Fibroblast of skin of back (primary cell): Measurements from ENCODE around the gene CSTA. TPM values are rescaled to one million over a fixed set of nuclear protein-coding genes. Genes with fewer than 3 reads are reported as not detected.

Source experiments
- DNase-seq: peaks from one replicate; pipeline ENCODE4 v3.0.0-alpha.2; 2013
- polyA plus RNA-seq, 2 experiments: library from polyadenylated mRNA; unstranded; fragments of 120-200 nt; gene quantifications; one replicate each; pipeline ENCODE4 v1.2.1, GENCODE V29; 2013; ENCODE audit not compliant: insufficient read length in 2 of 2

Gene CSTA, protein sequence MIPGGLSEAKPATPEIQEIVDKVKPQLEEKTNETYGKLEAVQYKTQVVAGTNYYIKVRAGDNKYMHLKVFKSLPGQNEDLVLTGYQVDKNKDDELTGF
- not detected for polyA plus RNA-seq (2013, experiment 1 of 2; ENCODE audit: insufficient read length)
- polyA plus RNA-seq (2013, experiment 2 of 2; ENCODE audit: insufficient read length): 0.34 TPM

DNA sequence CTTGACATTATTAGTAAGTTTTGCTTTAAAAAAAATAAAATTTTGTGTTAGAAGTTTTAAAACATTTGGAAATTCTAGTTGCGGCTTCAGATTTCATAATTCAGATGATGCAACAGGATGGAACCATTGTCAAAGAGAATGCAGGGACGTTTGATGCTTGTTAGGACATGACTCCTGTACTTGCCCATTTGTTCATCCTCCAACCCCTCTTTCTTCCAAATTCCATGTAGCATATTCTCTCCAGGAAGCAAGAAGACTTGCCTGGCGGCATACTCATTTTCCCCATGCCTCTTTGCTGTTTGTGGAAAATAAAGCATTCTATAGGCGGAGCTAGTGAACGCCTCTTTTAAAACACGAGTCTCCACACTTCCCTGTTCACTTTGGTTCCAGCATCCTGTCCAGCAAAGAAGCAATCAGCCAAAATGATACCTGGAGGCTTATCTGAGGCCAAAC, at the start of gene CSTA:
Gene CSTA (plus strand): TSS at position 378 of the 453 bp plus-strand sequence. CDS start 45 bp downstream, at position 423.
- no peak for DNase-seq

DNA sequence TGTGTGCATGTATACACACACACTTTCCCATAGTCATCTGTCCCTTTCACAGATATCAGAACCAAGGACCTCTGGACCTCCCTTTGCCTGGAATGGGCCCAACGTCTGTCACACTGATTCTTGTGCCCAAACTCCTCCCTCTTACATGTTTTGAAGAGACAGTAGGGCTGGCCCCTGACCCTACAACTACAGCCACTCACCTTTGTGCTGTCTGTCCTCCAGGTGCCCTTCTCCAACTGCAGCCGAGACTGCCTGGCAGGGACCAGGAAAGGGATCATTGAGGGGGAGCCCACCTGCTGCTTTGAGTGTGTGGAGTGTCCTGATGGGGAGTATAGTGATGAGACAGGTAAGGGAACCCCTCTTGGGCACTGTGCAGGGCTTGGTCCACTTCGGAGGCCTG, 43.2 kb upstream of the CSTA start:
- no peak for DNase-seq

DNA sequence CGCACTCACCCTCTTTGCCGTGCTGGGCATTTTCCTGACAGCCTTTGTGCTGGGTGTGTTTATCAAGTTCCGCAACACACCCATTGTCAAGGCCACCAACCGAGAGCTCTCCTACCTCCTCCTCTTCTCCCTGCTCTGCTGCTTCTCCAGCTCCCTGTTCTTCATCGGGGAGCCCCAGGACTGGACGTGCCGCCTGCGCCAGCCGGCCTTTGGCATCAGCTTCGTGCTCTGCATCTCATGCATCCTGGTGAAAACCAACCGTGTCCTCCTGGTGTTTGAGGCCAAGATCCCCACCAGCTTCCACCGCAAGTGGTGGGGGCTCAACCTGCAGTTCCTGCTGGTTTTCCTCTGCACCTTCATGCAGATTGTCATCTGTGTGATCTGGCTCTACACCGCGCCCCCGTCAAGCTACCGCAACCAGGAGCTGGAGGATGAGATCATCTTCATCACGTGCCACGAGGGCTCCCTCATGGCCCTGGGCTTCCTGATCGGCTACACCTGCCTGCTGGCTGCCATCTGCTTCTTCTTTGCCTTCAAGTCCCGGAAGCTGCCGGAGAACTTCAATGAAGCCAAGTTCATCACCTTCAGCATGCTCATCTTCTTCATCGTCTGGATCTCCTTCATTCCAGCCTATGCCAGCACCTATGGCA, 41.1 kb upstream of the CSTA start:
- no peak for DNase-seq

DNA sequence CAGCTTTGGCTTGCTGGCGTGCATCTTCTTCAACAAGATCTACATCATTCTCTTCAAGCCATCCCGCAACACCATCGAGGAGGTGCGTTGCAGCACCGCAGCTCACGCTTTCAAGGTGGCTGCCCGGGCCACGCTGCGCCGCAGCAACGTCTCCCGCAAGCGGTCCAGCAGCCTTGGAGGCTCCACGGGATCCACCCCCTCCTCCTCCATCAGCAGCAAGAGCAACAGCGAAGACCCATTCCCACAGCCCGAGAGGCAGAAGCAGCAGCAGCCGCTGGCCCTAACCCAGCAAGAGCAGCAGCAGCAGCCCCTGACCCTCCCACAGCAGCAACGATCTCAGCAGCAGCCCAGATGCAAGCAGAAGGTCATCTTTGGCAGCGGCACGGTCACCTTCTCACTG, 40.6 kb upstream of the CSTA start:
- no peak for DNase-seq

DNA sequence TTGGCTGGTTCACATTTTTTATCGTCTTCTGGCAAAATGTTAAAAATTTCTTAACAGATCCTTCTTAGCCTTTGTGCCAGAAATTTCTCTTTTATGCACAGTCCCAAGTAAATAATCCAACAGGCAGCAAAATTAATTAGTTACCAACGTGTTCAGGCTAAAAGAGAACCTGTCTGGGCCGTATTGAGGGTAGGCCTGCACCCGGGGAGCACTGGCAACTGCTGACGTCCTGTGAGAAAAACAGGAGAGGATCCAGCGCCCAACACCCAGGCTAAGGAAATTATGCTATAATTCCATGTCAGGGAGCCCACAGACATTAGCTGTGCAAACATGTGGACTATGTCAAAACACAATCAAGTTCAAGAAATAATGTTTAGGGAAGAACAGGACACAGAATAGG, 30.7 kb upstream of the CSTA start:
- DNase-seq: no peak

DNA sequence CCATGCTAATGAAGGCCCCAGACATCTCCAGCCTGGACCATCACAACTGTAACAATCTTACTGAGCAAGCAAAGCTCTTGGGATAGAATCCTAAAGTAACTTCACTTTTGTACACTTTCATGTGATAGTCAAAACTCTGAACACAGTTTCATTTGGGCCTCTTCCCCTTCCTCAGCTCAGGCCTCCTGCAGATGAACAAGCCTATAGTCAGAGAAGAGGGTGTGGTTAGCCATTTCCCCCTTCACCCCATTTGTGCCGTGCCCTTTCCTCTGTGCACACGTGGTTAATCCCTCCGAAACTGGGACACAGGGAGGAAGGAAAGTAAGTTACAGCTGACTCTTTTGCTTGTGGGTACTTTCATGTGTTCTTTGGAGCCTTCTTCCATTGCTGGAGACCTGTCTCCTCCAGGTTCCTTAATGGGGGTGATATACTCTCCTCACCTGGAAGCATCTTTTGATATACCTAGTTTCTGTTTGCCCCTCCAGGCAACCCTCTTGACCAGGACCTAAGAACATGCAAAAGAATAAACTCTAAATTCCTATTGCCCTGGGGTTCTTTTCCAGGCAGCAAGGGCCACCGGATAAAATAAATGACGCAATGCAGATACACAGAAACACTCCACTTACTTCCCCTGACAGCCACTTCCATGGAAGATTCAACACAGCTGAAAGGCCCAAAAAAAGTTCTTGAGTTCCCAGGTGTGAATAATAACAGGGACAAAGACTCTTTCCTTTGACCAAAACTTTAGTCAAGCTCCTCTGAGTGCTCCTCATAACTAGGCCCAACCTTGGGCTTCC, 29.6 kb upstream of the CSTA start:
- no peak for DNase-seq

DNA sequence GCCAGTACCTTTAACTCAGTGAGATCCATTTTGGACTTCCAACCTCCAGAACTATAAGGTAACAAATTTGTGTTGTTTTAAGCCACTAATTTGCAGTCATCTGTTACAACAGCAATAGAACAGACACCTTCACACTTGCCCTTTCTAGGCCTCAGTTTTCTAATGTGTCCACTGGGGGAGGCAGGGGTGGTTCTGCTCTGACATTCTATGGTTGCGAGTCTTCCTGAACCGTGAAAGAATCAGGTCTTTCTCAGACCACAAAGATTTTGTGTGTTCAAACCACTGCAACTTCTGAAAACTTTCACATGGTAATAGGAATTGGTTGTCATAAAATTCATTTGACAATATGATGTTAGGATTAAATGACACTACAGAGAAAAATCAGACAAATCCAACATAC, 26.8 kb upstream of the CSTA start:
- no peak for DNase-seq

DNA sequence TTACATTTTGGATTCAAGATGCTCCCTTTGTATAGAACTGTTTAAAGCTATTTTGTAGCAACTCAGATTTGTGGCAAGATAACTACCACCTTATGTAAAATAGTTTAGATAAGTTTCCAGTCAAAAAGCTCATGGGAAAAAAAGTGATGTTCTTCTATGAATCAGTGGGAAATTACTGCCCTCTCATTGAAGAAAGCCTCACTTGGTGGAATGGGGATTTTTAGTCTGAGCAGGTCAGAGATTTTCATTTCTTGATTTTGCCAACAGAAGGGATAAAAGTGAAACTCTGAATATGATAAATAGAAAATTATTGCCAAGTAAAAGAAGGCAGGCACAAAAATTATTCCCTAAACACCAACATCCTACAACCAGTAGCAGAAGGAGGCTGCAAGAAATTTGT, 25.8 kb upstream of the CSTA start:
- no peak for DNase-seq

DNA sequence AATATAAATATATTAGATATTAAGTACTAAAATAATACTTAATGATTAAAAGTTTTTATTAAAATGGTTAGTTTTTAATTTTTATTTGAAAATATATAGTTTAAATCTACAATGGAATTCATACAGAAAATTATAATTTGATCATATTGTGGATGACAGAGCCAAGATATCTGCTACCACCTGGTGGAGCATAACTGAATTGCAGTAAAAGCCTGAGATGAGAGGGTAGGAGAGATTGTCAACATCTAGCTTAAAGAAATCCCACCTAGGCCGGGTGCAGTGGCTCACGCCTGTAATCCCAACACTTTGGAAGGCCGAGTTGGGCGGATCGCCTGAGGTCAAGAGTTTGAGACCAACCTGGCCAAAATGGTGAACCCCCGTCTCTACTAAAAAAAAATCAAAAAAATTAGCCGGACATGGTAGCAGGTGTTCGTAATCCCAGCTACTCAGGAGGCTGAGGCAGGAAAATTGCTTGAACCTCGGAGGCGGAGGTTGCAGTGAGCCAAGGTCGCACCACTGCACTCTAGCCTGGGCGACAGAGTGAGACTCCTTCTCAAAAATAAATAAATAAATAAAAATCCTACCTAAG, 25.1 kb upstream of the CSTA start:
- peak; percentile 12 for DNase-seq

DNA sequence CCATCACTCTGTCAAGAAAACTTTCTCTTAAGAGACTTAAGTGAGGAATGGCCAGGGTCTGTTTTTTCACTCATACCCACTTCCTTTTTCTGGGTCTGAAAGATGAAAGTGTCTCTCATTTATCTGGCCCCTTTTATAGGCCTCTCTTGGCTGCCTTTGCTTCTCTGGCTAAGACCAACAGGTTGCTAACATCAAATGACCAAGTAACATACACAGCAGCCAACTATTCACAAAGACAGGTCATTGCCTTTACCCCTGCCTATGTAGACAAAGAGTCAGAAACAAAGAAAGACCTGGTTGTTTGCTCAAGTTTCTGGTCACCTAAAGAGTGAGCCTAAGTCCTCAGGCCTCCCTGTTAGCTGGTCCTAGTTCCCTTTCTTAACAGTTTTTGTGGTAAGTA, 24.0 kb upstream of the CSTA start:
- DNase-seq: no peak

DNA sequence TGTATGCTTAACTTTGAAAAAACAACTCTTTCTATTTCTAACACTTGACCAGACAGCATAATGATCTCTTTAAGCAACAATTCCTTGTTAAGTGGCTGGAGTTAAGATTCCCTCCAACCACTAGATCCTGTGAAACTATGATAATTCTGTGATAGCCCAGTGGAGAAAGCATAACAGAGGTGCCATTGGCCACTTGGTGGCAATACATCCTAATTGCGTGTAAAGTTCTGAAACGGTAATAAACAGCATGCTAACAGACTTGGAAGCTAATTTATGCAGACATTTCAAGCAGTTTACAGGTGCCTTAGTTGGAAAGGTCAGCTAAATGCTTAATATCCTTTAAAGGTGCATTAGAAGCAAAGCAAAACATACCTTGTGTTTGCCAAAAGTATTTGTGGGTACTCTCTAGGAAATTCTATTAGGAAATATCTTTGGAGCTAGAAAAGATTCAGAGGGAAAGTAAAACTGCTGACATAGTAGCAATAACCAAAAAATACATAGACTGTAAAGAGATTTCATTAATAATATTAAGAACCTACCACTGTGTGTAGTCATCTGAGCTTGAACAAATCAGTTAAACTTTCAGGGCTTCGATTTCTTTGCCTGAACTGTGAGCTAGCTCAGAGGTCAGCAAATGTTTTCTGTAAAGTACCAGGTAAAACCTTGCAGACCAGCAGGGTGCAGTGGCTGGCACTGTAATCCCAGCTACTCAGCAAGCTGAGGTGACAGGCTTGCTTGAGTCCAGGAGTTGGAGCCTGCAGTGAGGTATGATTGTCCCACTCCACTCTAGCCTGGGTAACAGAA, 19.0 kb upstream of the CSTA start:
- no peak for DNase-seq

DNA sequence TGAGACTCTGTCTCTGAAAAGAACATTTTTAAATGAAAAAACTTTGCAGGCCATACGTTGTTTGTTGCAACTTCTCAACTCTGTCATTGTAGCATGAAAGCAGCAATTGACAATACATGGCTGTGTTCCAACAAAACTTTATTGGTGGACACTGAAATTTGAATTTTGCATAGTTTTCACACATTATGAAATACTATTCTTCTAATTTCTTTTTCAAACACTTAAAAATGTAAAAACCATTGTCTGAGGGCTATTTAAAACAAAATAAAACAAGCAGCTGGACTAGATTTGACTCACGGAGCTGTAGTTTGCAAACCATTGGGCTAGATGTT, 18.5 kb upstream of the CSTA start:
- no peak for DNase-seq

DNA sequence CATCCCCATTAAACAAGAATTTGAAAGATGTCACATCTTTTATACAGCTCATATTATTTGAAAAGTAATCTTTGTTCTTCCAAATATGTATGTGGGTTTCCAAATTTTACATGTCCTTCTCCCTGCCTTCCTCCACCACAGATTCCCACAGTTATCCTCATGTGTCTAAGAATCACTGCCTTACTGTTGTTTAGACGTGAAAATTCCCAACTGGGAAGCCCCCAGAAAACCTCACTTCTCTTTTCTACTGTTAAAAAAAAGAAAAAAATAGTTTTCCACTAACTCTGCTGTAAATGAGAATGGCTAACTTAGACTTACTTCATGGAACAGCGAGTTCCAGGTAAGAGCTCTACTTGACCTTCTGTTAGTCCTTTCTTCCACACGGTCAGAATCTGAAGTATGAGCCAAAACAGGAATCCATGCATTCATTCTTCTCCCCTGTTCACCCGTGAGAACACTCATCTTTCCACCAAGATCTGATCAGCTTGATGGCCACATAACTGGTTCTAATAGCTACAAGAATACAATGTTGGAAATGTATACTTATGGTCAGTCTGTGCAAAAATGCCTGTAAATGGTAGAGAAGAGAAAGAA, 17.9 kb upstream of the CSTA start:
- DNase-seq: no peak

DNA sequence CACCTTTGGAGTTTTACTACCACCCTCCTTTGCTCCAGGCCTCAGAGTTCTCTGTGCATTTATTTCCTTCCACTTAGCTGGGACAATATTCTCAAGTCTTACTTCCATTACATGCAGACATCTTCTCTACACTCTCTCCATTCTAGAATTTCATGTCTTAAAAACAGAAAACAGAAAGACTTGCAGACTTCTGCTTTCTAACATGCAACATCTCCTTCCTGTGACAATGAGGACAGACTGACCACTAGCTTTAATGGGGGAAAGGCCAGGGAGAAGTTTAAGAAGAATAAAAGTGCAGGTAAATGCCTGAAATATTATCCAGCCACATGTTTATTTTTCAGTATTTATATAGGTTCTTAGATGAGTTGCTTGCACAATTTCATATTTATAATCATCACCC, 17.1 kb upstream of the CSTA start:
- DNase-seq: no peak

DNA sequence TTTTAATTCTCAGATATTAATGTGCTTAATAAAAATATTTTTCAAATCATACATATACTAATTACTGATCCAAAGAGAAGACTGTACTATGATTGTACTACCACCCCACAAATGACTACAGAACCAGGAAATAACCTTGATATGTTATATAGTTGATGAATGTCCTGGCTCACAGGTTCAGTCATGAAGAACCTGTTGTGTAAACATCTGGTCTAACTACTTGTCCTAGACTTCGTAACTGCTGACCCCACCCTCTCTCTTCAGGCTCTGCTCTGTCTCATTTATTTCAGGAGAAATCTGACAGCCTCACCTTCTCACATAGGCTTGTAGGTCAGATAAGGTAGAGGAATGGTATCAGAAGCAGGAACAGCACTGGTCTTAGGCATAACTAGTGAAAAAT, 14.7 kb upstream of the CSTA start:
- DNase-seq: no peak

DNA sequence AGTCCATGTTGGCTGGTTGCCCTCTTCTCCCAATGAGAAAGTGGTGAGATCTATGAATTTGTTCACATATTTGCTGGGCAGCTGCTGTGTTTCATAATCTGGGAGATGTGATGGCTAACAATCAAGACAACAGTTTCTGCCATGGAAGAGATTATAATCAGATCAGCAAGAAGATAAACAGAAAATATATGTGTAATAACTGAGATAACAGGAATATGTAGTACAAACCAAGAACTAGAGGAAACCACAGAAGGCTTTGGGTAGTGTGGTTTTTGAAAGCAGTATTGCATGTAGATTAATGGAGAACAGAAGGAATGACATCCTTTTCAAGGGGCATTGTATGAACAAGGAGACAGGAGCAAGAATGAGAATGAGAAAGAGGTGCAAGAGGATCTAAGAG, 12.2 kb upstream of the CSTA start:
- DNase-seq: no peak

DNA sequence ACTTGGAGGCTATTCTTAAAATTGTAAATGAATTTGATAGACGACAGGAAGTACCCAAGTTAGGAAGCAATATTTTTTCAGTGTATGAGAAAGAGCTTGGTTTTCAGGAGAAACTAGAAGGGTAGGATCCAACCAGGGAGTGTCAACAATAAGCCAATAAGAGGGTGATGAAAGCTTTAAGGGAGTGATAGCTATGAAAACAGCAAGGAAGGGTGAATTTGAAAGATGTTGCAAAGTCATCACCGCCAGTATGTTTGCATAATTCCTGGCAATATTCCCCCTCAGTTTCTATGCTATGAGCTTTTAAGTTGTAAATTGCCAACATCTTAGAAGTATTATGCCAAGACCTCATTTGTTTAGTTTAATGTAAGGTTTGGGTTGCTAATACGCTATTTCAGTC, 11.8 kb upstream of the CSTA start:
- DNase-seq: no peak

DNA sequence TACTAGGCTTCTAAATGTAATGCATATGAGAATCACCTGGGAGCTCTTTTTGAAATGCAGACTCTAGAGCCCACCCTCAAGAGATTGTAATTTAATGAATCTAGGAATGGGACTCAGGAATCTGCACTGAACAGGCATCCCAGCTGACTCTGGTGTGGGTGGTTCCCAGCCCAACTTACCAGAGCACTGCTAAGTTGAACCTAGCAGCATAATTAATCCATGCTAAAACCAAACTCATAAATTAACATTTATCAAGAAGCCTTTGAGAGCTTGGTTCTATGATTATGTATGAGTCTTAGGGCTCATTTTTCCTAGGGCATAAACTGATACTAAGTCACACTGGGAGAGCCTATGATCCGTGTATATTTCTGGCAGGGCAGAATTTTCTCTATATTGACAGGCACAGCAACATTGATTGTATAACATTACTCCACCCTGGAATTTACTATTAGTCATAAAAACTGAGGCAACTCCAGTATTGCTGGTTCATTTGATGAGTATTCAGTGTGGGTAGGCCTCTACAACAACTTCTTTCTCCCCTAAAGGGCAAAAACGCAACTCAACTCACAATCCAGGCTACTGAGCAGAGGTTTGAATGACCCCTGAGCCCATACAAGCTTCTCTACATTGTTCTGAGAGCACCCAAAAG, 10.7 kb upstream of the CSTA start:
- DNase-seq: no peak

DNA sequence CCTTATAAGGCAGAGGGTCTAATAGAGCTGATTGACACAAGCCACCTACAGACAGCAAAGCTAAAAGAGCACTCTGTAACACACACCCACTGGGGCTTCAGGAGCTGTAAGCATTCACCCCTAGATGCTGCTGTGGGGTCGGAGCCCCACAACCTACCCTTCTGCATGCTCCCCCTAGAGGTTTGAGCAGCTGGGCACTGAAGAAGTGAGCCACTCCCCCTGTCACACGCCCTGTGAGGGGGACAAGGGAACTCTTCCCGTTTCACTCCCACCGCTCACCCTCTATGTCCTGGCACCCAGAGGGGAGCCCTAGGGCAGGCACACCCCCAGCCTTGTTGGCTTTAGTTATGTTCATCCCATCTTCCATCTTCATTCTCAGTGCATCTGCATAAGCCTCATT, 9.4 kb upstream of the CSTA start:
- DNase-seq: no peak

DNA sequence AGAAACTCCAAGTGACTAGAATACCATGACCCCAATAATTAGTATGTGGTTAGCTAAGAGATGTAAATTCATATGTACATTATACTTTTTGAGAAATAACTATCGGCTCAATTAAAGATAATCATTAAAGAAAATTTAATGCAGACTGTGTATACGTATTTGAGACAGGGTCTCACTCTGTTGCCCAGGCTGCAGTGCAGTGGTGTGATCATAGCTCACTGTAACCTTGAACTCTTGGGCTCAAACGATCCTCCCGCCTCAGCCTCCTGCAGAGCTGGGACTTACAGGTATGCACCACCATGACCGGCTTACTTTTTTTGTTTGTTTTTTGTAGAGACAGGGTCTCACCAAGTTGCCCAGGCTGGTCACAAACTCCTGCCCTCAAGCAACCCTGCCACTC, 8.7 kb upstream of the CSTA start:
- no peak for DNase-seq

DNA sequence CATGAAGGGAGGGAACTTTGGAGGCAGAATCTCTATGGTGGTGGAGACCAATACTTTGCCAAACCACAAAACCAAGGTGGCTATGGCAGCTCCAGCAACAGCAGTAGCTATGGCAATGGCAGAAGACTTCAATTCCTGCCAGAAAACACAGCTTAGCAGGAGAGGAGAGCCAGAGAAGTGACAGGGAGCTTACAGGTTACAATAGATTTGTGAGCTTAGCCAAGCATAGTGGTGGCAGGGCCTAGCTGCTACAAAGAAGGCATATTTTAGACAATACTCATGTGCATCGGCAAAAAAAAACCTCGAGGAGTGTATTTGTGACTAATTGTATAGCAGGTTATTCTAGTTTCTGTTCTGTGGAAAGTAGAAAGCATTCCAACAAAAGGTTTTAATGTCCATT, 6.4 kb upstream of the CSTA start:
- DNase-seq: no peak
